ENCODE measurements around the gene KIAA1671.

DNA sequence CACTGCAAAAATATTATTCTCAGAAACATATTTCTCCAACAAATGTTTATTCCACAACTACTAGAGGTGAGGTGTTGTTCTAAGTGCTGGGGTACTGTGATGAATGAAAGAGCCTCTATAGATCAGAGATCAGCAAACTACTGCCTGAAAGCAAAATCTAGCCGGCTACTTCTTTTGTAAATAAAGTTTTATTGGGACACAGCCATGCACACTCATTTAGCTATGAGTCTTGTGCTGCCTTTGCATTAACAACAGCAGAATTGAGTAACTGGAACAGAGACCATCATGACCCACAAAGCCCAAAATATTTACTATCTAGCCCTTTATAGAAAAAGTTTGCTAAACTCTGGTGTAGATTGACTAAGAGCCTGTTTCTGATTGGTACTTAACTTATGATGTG, 210.0 kb downstream of the KIAA1671 start:
- no peak for TF ChIP-seq ZBTB33 (IDR thresholded peaks at IDR 0.05)
- no peak for TF ChIP-seq GABPA (IDR thresholded peaks at IDR 0.05 in 1 of 2, conservative IDR thresholded peaks at IDR 0.05 in 1 of 2)
- no peak for TF ChIP-seq CTCF (IDR thresholded peaks at IDR 0.05; ENCODE audit: low read depth, low read length, missing input control)
- TF ChIP-seq, protein P1, sequence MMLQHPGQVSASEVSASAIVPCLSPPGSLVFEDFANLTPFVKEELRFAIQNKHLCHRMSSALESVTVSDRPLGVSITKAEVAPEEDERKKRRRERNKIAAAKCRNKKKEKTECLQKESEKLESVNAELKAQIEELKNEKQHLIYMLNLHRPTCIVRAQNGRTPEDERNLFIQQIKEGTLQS (IDR thresholded peaks at IDR 0.05): no peak
- TF ChIP-seq SP1 (IDR thresholded peaks at IDR 0.05): no peak
- no peak for TF ChIP-seq RAD21 (IDR thresholded peaks at IDR 0.05)
- TF ChIP-seq RXRA (IDR thresholded peaks at IDR 0.05): no peak
- no peak for TF ChIP-seq TAF1 (conservative IDR thresholded peaks at IDR 0.05)
- no peak for TF ChIP-seq YY1 (IDR thresholded peaks at IDR 0.05)
- no peak for TF ChIP-seq REST (IDR thresholded peaks at IDR 0.05)
- no peak for TF ChIP-seq EGR1 (IDR thresholded peaks at IDR 0.05; ENCODE audit: low read depth in 2 of 2)
- TF ChIP-seq, protein P2, sequence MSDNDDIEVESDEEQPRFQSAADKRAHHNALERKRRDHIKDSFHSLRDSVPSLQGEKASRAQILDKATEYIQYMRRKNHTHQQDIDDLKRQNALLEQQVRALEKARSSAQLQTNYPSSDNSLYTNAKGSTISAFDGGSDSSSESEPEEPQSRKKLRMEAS (IDR thresholded peaks at IDR 0.05): no peak
- TF ChIP-seq JUND (IDR thresholded peaks at IDR 0.05): no peak

All from liver (tissue), 3 donors.